ENCODE data around the gene CYP2R1.

The CYP2R1 gene

GRCh38 chr11:14892036-14892556 lies at the start of gene CYP2R1:
Gene CYP2R1, minus strand, starts transcription at chr11:14892231. Its CDS starts 26 bp downstream, at chr11:14892205.
- DNase-seq = peak; percentile 94

DNA sequence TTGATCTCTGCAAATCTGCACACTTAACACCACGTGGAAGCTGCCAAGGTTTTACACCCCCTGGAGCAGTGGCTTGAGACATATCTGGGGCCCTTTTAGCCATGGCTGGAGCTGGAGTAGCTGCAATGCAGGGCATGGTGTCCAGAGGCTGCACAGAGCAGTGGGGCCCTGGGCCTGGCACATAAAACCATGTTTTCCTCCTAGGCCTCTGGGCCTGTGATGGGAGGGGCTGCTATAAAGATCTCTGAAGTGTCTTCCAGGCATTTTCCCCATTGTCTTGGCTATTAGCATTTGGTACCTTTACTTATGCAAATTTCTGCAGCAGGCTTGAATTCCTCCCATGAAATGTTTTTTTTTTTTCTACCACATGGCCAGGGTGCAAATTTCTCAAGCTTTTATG lies 46.9 kb upstream of the CYP2R1 start:
- DNase-seq = no peak

DNA sequence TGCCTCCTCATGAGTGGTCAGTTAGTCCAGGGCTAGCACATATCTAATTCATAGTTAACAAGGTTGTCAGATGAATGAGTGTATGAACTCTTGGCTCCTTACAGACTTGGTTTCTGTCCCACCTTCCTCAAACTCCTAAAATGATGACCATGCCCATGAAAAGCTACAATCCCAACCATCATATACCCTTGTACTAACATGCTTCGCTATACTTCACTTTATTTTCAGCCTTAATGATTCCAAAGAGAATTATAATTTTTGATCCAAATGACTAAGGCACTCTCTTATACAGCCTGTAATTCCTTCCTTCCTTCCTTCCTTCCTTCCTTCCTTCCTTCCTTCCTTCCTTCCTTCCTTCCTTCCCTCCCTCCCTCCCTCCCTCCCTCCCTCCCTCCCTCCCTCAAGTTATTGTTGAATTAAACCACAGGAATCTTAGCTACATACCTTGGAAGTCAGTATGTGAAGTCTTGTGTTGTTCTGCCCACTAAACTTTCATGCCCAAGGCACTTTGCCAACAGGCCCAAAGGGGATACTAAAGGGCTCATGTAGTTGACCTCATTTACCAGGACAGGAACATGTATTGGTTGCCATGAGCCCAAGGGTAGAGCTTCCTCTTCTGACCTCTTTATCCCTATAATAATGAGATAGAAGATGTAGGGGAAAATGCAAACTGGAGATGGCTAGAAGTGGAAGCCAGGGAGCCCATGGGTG lies 42.8 kb upstream of the CYP2R1 start:
- DNase-seq = no peak

DNA sequence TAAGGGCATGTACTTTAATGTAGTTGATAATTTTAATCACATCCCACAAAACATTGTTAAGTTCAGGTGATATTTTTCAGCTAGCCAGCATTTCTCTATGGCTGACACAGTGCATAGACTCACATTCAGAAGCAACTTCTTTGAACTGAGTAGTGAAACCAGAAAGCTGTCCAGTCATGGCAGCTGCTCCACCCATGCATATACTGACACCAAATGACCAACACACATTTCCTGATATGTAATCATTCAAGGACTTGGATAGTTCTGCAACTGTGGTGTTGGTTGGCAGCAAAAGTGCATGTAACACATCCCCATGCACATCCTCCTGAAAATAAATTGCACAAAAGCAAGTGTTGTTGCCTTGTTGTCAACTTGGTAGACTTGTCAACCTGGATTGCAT lies 40.4 kb upstream of the CYP2R1 start:
- no peak for DNase-seq

DNA sequence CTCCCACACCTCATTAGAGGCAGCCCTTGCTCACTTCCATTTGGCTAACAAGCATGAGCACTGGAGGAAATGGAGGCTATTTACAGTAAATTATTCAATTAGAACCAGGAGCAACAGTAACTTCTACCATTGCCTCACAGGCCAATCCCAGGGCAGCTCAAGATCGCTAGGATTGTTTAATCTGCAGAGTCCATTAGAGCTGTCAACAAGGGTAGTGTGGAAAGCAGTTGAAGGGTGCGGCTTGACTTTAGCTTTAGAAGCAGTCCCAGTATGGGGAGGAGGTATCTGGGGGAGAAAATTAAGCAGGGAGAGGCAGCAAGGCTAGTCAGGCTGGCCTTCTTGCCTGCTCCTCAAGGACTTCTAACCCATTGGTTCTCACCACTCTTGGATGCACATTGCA lies 38.3 kb upstream of the CYP2R1 start:
- no peak for DNase-seq

DNA sequence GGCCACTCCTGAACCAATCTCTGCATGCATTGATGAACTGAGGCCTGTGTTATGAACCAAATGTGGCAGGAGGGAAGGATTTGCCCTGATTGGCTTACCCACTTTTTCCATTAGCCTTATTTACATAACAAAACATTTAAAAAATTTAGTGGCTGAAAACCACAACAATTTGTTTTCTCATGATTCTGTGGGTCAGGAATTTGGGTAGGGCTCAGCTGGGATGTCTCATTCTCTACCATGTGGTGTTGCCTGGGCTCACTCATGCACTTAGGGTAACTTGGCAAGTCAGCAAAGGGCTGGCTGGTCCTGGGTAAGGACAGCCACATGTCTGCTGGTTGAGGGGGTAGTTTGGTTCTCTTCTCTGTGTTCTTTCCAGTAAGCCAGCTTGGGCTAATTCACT lies 35.1 kb upstream of the CYP2R1 start:
- DNase-seq = no peak

GRCh38 chr11:14924318-14924717 lies 32.3 kb upstream of the CYP2R1 start:
- no peak for DNase-seq

DNA sequence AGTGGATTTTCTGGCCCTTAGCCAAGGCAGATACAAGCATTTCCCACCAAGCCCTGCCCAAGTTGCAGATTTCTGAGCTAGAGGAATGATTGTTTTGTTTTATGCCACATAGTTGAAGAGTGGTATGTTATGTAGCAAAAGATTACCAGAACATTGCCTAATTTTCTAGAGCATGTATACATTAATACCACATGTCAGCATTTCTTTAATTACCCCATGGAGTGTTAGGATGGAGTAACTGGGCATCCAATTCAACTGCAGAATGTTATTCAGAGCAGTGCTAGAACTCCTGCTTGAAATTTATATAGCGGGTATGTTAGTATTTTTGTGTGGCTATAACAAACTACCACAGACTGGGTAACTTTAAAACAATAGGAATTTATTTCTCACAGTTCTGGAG lies 24.4 kb upstream of the CYP2R1 start:
- DNase-seq = no peak

- no peak for DNase-seq
Measured at GRCh38 chr11:14914536-14914935, 22.5 kb upstream of the CYP2R1 start.

DNA sequence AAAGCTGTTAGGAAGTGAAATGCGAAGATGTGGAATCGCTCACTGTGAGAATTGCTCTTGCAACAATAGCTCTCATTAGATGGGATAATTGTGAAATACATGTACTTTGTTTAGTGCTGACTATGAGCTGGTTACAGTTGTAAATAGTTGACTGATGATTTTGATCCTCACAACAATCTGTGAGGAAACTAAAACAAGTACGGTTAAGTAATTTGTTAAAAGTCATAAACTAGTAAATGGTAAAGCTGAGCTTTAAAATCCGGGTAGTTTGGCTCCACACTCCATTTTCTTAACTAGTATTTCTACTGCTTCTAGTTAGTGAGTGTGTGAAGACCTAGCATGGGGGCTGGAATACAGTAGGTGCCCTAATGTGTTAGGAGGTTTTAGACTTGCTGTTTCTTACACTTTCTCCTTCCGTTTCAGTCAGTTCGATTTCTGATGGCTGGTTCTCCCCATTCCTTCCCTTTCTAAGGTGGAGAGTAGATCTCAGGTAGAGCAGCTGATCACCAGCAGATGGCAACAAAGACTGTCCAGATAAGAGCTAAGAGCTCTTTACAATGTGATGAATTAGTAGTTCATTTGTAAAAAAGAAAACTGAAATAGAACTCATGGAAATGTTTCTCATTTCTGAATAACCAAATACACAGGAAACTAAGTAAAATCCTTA lies 16.3 kb upstream of the CYP2R1 start:
- DNase-seq = peak; percentile 62

DNA sequence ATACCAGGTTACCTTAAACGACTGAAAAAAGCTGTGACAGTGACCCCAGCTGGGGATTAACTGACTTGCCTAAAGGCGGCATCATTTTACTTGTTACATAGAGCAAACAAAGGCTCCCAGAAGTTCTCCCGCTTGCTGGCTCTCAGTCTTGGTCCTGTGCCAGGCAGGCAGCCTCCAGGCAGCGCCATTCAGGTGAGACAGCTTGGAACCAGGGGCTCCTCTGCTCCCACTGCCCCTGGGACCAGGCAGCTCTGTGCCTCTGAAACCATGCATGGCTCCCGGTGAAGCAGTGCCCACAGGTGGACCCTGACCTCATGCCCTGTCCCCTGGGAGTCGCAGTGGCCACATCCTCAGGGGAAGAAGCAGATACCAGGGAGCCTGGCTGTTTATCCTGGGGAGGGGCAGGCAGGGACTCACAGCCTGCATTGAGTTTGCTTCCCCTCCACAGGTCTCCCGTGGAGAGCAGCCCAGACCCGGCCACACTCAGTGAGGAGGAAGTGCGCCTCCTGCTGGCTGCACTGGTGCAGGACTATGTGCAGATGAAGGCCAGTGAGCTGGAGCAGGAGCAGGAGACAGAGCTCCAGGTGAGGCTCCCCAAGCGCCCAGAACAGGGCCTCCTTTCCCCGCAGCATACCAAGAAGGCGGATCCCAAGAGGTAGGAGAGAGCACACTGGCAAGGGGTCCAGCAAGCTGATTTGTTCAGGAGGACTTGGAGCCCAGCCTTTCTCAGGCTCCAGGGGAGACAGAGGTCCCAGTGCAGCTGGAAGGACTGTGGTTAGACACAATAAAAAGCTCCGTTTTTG lies 15.6 kb upstream of the CYP2R1 start:
- peak; percentile 75 for DNase-seq

DNA sequence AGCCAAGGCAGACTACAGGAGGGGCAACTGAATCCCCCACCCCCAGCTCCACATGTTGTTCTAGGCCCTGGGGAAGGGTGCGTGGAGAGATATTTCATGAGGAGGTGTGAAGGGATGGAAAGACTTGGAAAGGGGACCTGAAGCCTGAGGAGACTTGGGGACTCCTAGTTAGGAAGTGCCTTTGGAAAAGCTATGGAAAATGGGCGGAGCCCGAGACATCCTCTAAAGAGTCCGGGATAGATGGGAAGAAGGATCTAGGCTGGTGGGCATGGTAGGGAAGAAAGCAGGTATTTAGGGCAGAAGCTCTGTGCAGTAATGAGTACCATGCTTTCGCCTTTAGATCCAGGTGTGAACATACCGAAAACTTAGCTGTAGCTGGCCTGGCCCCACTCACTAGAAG lies 15.0 kb upstream of the CYP2R1 start:
- no peak for DNase-seq

DNA sequence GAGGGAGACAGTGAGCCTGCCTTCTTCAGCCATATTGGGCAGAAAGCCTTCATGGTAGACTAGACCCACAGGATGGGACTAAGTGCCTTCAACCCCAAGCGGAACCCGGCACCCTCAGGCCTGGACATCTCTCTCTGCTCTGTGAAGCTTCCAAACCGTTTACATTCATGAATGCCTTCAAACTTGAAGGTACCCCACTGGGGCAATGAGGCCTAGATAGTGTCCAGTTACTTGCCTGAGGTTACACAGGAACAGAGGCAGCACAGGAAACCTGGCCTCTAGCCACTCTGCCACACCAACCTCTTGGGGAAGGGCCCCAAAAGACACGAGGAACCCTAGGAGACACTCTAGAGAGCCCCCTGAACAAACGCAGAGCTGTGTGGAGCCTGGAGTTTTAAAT lies 14.5 kb upstream of the CYP2R1 start:
- no peak for DNase-seq

GRCh38 chr11:14905104-14906033 lies 13.3 kb upstream of the CYP2R1 start:
- DNase-seq = no peak

DNA sequence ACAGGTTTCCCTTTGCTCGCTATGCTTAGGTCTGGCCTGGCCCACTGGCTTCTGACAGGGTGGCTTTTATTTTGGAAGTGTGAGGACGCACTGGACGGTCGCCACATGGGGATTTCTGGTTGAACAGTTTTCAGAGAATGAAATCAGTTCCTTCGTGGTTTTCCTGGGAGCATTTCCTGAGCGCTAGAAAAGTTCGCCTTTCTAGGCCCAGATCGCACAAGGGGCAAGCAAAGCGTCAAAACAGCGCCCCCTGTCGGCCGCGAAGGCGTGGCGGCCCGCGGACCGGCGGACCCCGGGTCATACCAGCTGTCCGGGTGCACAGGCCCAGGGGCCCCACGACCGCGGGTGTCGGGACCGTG lies 12.7 kb upstream of the CYP2R1 start:
- DNase-seq = no peak

- no peak for DNase-seq
Measured at GRCh38 chr11:14902650-14903350, 10.8 kb upstream of the CYP2R1 start.

GRCh38 chr11:14898906-14899305 lies 6.9 kb upstream of the CYP2R1 start:
- no peak for DNase-seq

DNA sequence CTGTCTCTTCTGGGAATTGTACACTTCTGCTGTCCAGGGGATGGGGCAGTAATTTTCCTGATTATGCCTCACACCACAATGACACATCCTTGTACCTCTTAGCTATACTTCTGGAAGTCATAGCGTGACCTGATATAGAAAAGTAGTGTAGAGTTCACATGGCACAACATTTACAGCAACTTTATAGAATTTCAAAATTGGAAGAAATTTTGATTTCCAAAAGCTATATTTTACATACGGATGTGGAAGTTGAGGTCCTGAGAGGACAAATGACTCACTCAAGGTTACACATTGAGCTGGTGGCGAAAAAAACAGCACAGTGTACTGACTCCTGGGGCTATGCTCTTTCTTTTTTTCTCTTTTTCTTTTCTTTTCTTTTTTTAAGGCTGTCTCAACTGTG lies 6.3 kb upstream of the CYP2R1 start:
- DNase-seq = no peak

- no peak for DNase-seq
Measured at GRCh38 chr11:14894657-14895598, 2.9 kb upstream of the CYP2R1 start.

DNA sequence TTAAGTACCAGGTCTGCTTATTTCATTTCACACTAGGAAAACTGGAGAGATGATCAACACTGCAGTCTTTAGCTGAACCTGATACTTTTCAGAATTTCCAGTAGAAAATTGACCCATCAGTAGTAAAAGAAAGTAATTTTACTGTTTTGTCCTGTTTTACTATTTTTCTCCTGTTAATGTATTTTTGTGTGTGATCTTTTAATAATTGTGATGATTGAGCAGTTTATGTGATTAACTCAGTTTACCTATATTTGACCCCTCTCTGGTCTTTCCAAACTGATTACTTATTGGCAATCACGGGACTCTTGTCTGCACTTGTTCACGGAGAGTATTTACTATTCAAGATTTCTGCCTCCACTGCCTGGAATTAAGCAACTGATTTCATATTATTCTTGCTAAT lies 546 bp upstream of the CYP2R1 start:
- no peak for DNase-seq

Data from NCI-H82 (cell line).